H9 (cell line): ENCODE measurements around the gene C5AR1. TPM values are rescaled to one million over a fixed set of nuclear protein-coding genes. Genes with fewer than 3 reads are reported as not detected.

Experiments
- DNase-seq: peaks from one replicate; pipeline ENCODE4 v3.0.0-alpha.2; 2017
- H2AFZ ChIP-seq: one replicate; pipeline ENCODE4 v1.6.1; 2013; ENCODE audit warnings: mild to moderate bottlenecking, low read length, control low read depth, moderate library complexity
- H2AK5ac ChIP-seq: 2 replicates; pipeline ENCODE4 v1.6.1; 2013; ENCODE audit warnings: low read length, control low read depth, mixed read lengths; ENCODE audit not compliant: insufficient read length
- H2BK120ac ChIP-seq: one replicate; pipeline ENCODE4 v1.6.1; 2013; ENCODE audit warnings: low read depth, mild to moderate bottlenecking, low read length, control low read depth, inconsistent platforms; ENCODE audit not compliant: poor library complexity, severe bottlenecking
- H2BK12ac ChIP-seq: 2 replicates; pipeline ENCODE4 v1.6.1; 2013; ENCODE audit warnings: low read length, control low read depth, mixed read lengths, low read depth; ENCODE audit not compliant: insufficient read length
- H2BK15ac ChIP-seq: 2 replicates; pipeline ENCODE4 v1.6.1; 2013; ENCODE audit warnings: low read depth, low read length, control low read depth
- H2BK20ac ChIP-seq: one replicate; pipeline ENCODE4 v1.6.1; 2013; ENCODE audit warnings: low read depth, mild to moderate bottlenecking, low read length, control low read depth, inconsistent platforms; ENCODE audit not compliant: poor library complexity, severe bottlenecking
- H2BK5ac ChIP-seq: 2 replicates; pipeline ENCODE4 v1.6.1; 2013; ENCODE audit warnings: low read length, control low read depth, mixed read lengths; ENCODE audit not compliant: insufficient read length
- H3K14ac ChIP-seq: 2 replicates; pipeline ENCODE4 v1.6.1; 2013; ENCODE audit warnings: low read length, control low read depth; ENCODE audit not compliant: insufficient read depth
- H3K18ac ChIP-seq: 2 replicates; pipeline ENCODE4 v1.6.1; 2013; ENCODE audit warnings: low read depth, mild to moderate bottlenecking, mixed read lengths, low read length, control low read depth; ENCODE audit not compliant: insufficient read length
- H3K23ac ChIP-seq: 2 replicates; pipeline ENCODE4 v1.6.1; 2013; ENCODE audit warnings: low read length, control low read depth, mixed read lengths, low read depth; ENCODE audit not compliant: insufficient read length
- H3K23me2 ChIP-seq: 2 replicates; pipeline ENCODE4 v1.6.1; 2013; ENCODE audit warnings: low read depth, mild to moderate bottlenecking, mixed read lengths, low read length, control low read depth; ENCODE audit not compliant: insufficient read length, poor library complexity, severe bottlenecking
- H3K27ac ChIP-seq: 2 replicates; pipeline ENCODE4 v1.5.1; 2013; ENCODE audit warnings: low read length, control low read depth, mixed read lengths, low read depth; ENCODE audit not compliant: insufficient read length
- H3K27me3 ChIP-seq: 2 replicates; pipeline ENCODE4 v1.6.1; 2013; ENCODE audit warnings: low read length, control low read depth, inconsistent platforms; ENCODE audit not compliant: insufficient read depth
- H3K4ac ChIP-seq: 2 replicates; pipeline ENCODE4 v1.6.1; 2013; ENCODE audit warnings: low read depth, mild to moderate bottlenecking, control low read depth, inconsistent platforms, low read length, moderate library complexity
- H3K4me1 ChIP-seq: 2 replicates; pipeline ENCODE4 v1.6.1; 2013; ENCODE audit warnings: low read length, control low read depth, inconsistent platforms; ENCODE audit not compliant: insufficient read depth
- H3K4me2 ChIP-seq: 2 replicates; pipeline ENCODE4 v1.6.1; 2013; ENCODE audit warnings: low read length, control low read depth, mixed read lengths; ENCODE audit not compliant: insufficient read length, insufficient read depth
- H3K56ac ChIP-seq: 2 replicates; pipeline ENCODE4 v1.6.1; 2013; ENCODE audit warnings: low read depth, mild to moderate bottlenecking, mixed read lengths, low read length, control low read depth; ENCODE audit not compliant: insufficient read length
- H3K79me1 ChIP-seq: 2 replicates; pipeline ENCODE4 v1.6.1; 2013; ENCODE audit warnings: low read depth, mild to moderate bottlenecking, moderate library complexity, low read length, control low read depth, inconsistent platforms; ENCODE audit not compliant: insufficient read depth, poor library complexity, severe bottlenecking
- H3K79me2 ChIP-seq: 2 replicates; pipeline ENCODE4 v1.6.1; 2013; ENCODE audit warnings: low read length, control low read depth, inconsistent platforms; ENCODE audit not compliant: insufficient read depth
- H3K9ac ChIP-seq: 2 replicates; pipeline ENCODE4 v1.6.1; 2013; ENCODE audit warnings: low read length, control low read depth, mixed read lengths; ENCODE audit not compliant: insufficient read length; ENCODE audit errors: extremely low read depth
- H3K9me3 ChIP-seq: one replicate; pipeline ENCODE4 v1.6.1; 2013; ENCODE audit warnings: low read depth, low read length, inconsistent platforms; ENCODE audit not compliant: control insufficient read depth
- H3T11ph ChIP-seq: one replicate; pipeline ENCODE4 v1.6.1; 2013; ENCODE audit warnings: mild to moderate bottlenecking, low read length, control low read depth, inconsistent platforms
- H4K20me1 ChIP-seq: one replicate; pipeline ENCODE4 v1.6.1; 2013; ENCODE audit not compliant: control insufficient read depth, insufficient read length, insufficient read depth
- H4K5ac ChIP-seq: 2 replicates; pipeline ENCODE4 v1.6.1; 2013; ENCODE audit warnings: low read depth, mild to moderate bottlenecking, mixed read lengths, low read length, control low read depth; ENCODE audit not compliant: insufficient read length
- H4K8ac ChIP-seq: replicated peaks from 2 replicates; pipeline ENCODE4 v1.6.1; 2013; ENCODE audit warnings: low read length, control low read depth, mixed read lengths, low read depth; ENCODE audit not compliant: insufficient read length
- H4K91ac ChIP-seq: 2 replicates; pipeline ENCODE4 v1.6.1; 2013; ENCODE audit warnings: low read depth, mild to moderate bottlenecking, moderate library complexity, mixed read lengths, low read length, control low read depth; ENCODE audit not compliant: insufficient read length
- H3K27ac Mint-ChIP-seq, 3 experiments: 2 replicates in 2 of 3; 3 replicates in 1 of 3; pipeline ENCODE4 v1.8.0; 2020 to 2021; ENCODE audit warnings: mixed read lengths in 3 of 3, mild to moderate bottlenecking in 1 of 3, moderate library complexity in 1 of 3
- H3K27me3 Mint-ChIP-seq: 2 replicates; pipeline ENCODE4 v1.8.0; 2021; ENCODE audit warnings: low read depth, mild to moderate bottlenecking, moderate library complexity, mixed read lengths
- H3K36me3 Mint-ChIP-seq, 3 experiments: 2 replicates in 2 of 3; 3 replicates in 1 of 3; pipeline ENCODE4 v1.8.0; 2020 to 2021; ENCODE audit warnings: low read depth in 3 of 3, mixed read lengths in 3 of 3; ENCODE audit not compliant: insufficient read depth in 1 of 3
- H3K4me1 Mint-ChIP-seq, 2 experiments: 2 replicates each; pipeline ENCODE4 v1.8.0; 2020; ENCODE audit warnings: mixed read lengths in 2 of 2
- H3K4me3 Mint-ChIP-seq, 2 experiments: 2 replicates in 1 of 2; 3 replicates in 1 of 2; pipeline ENCODE4 v1.8.0; 2020 to 2021; ENCODE audit warnings: mild to moderate bottlenecking in 2 of 2, mixed read lengths in 2 of 2, moderate library complexity in 1 of 2
- H3K9me3 Mint-ChIP-seq, 2 experiments: 2 replicates in 1 of 2; 3 replicates in 1 of 2; pipeline ENCODE4 v1.8.0; 2020; ENCODE audit warnings: mild to moderate bottlenecking in 2 of 2, mixed read lengths in 2 of 2, moderate library complexity in 1 of 2
- CTCF ChIP-seq: fragments of 200-600 bp; sonication (generic); conservative IDR thresholded peaks from 3 replicates; pipeline ENCODE4 v1.8.0; 2021; ENCODE audit warnings: antibody characterized with exemption, mild to moderate bottlenecking
- WGBS: extraction: QIAGEN DNeasy Blood & Tissue Kit; methylation state at CpG from one replicate; pipeline ENCODE4 v1.1.7; 2013; ENCODE audit warnings: missing lambda C conversion rate, low lambda C conversion rate, mixed read lengths; ENCODE audit not compliant: insufficient read length; ENCODE audit errors: extremely low coverage; 5-methylcytosine and 5-hydroxymethylcytosine counted together
- total RNA-seq: library from RNA; stranded (reverse); gene quantifications from 2 replicates; pipeline ENCODE4 v1.2.1, GENCODE V29; 2021

Gene C5AR1
- total RNA-seq, 1 experiment from 2014 or later, result 1.8 TPM

GRCh38 chr19:47339196-47339880, 29.7 kb downstream of the C5AR1 start:
- Histone ChIP-seq H3K23me2 (no peaks in the 10 kb centered on the region), H2BK12ac (no peak overlapping the region), H3K9ac (no peak overlapping the region), H3K27me3 (no peaks in the 10 kb centered on the region), H2BK120ac (no peak overlapping the region), H2BK20ac (no peak overlapping the region), H4K91ac (no peak overlapping the region), H4K8ac (no peak overlapping the region), H3K79me2 (no peaks in the 10 kb centered on the region), H3K14ac (no peak overlapping the region), H4K5ac (no peak overlapping the region), H3K18ac (no peak overlapping the region), H3K4me2 (no peak overlapping the region), H4K20me1 (no peaks in the 10 kb centered on the region), H3K56ac (no peak overlapping the region), H3K23ac (no peak overlapping the region), H3K4ac (no peak overlapping the region), H3K9me3 (no peaks in the 10 kb centered on the region), H3K79me1 (no peaks in the 10 kb centered on the region), H2AFZ (no peak overlapping the region), H3T11ph (no peak overlapping the region), H3K4me1 (no peaks in the 10 kb centered on the region), H3K27ac (no peak overlapping the region), H2BK5ac (no peak overlapping the region), H2AK5ac (no peak overlapping the region), H2BK15ac (no peak overlapping the region)
- no peak for TF ChIP-seq CTCF
- DNase-seq, result no peak
- no peaks in the 10 kb centered on the region for H3K36me3 Mint-ChIP-seq
- no peak overlapping the region for H3K4me3 Mint-ChIP-seq
- no peaks in the 10 kb centered on the region; a peak in 1 of 5 replicates for H3K9me3 Mint-ChIP-seq
- WGBS, result no CpG with 5 or more reads among the region's 10 CpGs
- H3K27ac Mint-ChIP-seq, result no peak overlapping the region
- peaks cover 5% of the 10 kb centered on the region for H3K27me3 Mint-ChIP-seq
- H3K4me1 Mint-ChIP-seq, result peaks cover 2 to 9% of the 10 kb centered on the region in 2 experiments; a peak in 2 of 4 replicates
